ENCODE results near the gene DNAJC3.
"Not testable (repeated sequence)": the region's sequence is repeated elsewhere in the genome, so short reads cannot be mapped to it uniquely, and the experiment has no call there.

The DNAJC3 gene

GRCh38 chr13:95779522-95779921 lies 102.6 kb downstream of the DNAJC3 start:
- DNase-seq (ENCODE audit: low spot score): no peak
- no peak for FAIRE-seq

GRCh38 chr13:95781016-95781415 lies 104.1 kb downstream of the DNAJC3 start:
- FAIRE-seq (no peak), DNase-seq (ENCODE audit: low spot score) (no peak)

- not testable (repeated sequence) for DNase-seq (ENCODE audit: low spot score); FAIRE-seq
Measured at GRCh38 chr13:95781940-95782339, 105.0 kb downstream of the DNAJC3 start.

- DNase-seq (ENCODE audit: low spot score) (no peak), FAIRE-seq (no peak)
Measured at GRCh38 chr13:95783747-95784146, 106.8 kb downstream of the DNAJC3 start.

- no peak for FAIRE-seq
- peak; percentile 37 for DNase-seq (ENCODE audit: low spot score)
Measured at GRCh38 chr13:95784161-95784899, 107.4 kb downstream of the DNAJC3 start.

GRCh38 chr13:95784900-95785290 lies 108.0 kb downstream of the DNAJC3 start:
- DNase-seq (ENCODE audit: low spot score) (peak; percentile 20), FAIRE-seq (no peak)

GRCh38 chr13:95787356-95788099 lies 110.6 kb downstream of the DNAJC3 start:
- DNase-seq (ENCODE audit: low spot score) (no peak), FAIRE-seq (no peak)

- DNase-seq (ENCODE audit: low spot score) (no peak), FAIRE-seq (no peak)
Measured at GRCh38 chr13:95788100-95788463, 111.1 kb downstream of the DNAJC3 start.

- not testable (repeated sequence) for FAIRE-seq
Measured at GRCh38 chr13:95789315-95789714, 112.4 kb downstream of the DNAJC3 start.

GRCh38 chr13:95791084-95791722 lies 114.3 kb downstream of the DNAJC3 start:
- DNase-seq (ENCODE audit: low spot score) (no peak), FAIRE-seq (no peak)

More at GRCh38 chr13:95789315-95789714, 112.4 kb downstream of the DNAJC3 start:
- not testable (repeated sequence) for DNase-seq (ENCODE audit: low spot score)

- DNase-seq (ENCODE audit: low spot score) (no peak), FAIRE-seq (no peak)
Measured at GRCh38 chr13:95793018-95793555, 116.1 kb downstream of the DNAJC3 start.

GRCh38 chr13:95793781-95794180 lies 116.8 kb downstream of the DNAJC3 start:
- FAIRE-seq (no peak), DNase-seq (ENCODE audit: low spot score) (no peak)

GRCh38 chr13:95797016-95797415 lies 120.1 kb downstream of the DNAJC3 start:
- FAIRE-seq: no peak
- no peak for DNase-seq (ENCODE audit: low spot score)

GRCh38 chr13:95800436-95800835 lies 123.5 kb downstream of the DNAJC3 start:
- no peak for FAIRE-seq
- DNase-seq (ENCODE audit: low spot score): no peak

- FAIRE-seq: no peak
- DNase-seq (ENCODE audit: low spot score): no peak
Measured at GRCh38 chr13:95801825-95802224, 124.9 kb downstream of the DNAJC3 start.

- no peak for DNase-seq (ENCODE audit: low spot score)
- FAIRE-seq: no peak
Measured at GRCh38 chr13:95805921-95806320, 129.0 kb downstream of the DNAJC3 start.

- no peak for FAIRE-seq
- no peak for DNase-seq (ENCODE audit: low spot score)
Measured at GRCh38 chr13:95809429-95809828, 132.5 kb downstream of the DNAJC3 start.

GRCh38 chr13:95813139-95813538 lies 136.2 kb downstream of the DNAJC3 start:
- DNase-seq (ENCODE audit: low spot score): no peak
- FAIRE-seq: no peak

- FAIRE-seq (no peak), DNase-seq (ENCODE audit: low spot score) (no peak)
Measured at GRCh38 chr13:95814495-95814894, 137.6 kb downstream of the DNAJC3 start.

GRCh38 chr13:95822303-95822702 lies 145.4 kb downstream of the DNAJC3 start:
- DNase-seq (ENCODE audit: low spot score) (no peak), FAIRE-seq (no peak)

GRCh38 chr13:95833126-95833525 lies 156.2 kb downstream of the DNAJC3 start:
- DNase-seq (ENCODE audit: low spot score): no peak
- FAIRE-seq: no peak

- no peak for DNase-seq (ENCODE audit: low spot score)
- no peak for FAIRE-seq
Measured at GRCh38 chr13:95833719-95834118, 156.8 kb downstream of the DNAJC3 start.

Data from urothelium cell line (cell line).